Muscle layer of colon (tissue), 2 donors: ENCODE data around the gene PDXDC1.
"Not testable (repeated sequence)": the region's sequence is repeated elsewhere in the genome, so short reads cannot be mapped to it uniquely, and the experiment has no call there.

Source experiments
- H3K27ac ChIP-seq: one replicate; pipeline ENCODE4 v1.7.0; 2013; ENCODE audit warnings: low read depth, mild to moderate bottlenecking, low read length, moderate library complexity
- H3K27me3 ChIP-seq, 2 donors: one replicate each; pipeline ENCODE4 v1.7.0; 2013; ENCODE audit warnings: low read length in 2 of 2, mild to moderate bottlenecking in 2 of 2; ENCODE audit not compliant: insufficient read depth in 2 of 2, control insufficient read depth in 1 of 2
- H3K36me3 ChIP-seq: one replicate; pipeline ENCODE4 v1.7.0; 2013; ENCODE audit warnings: mild to moderate bottlenecking, low read length; ENCODE audit not compliant: insufficient read depth
- H3K4me1 ChIP-seq: one replicate; pipeline ENCODE4 v1.7.0; 2013; ENCODE audit warnings: mild to moderate bottlenecking, low read length; ENCODE audit not compliant: insufficient read depth
- H3K4me3 ChIP-seq, 2 donors: one replicate each; pipeline ENCODE4 v1.7.0; 2013; ENCODE audit warnings: low read length in 2 of 2, low read depth in 1 of 2, mild to moderate bottlenecking in 1 of 2, moderate library complexity in 1 of 2
- H3K9ac ChIP-seq: one replicate; pipeline ENCODE4 v1.7.0; 2013; ENCODE audit warnings: low read length
- H3K9me3 ChIP-seq: one replicate; pipeline ENCODE4 v1.7.0; 2013; ENCODE audit warnings: mild to moderate bottlenecking, low read length
- donor health status: abdominal sarcoma.
- donor health status: Adenocarcinoma of cecum.

PDXDC1 gene

DNA sequence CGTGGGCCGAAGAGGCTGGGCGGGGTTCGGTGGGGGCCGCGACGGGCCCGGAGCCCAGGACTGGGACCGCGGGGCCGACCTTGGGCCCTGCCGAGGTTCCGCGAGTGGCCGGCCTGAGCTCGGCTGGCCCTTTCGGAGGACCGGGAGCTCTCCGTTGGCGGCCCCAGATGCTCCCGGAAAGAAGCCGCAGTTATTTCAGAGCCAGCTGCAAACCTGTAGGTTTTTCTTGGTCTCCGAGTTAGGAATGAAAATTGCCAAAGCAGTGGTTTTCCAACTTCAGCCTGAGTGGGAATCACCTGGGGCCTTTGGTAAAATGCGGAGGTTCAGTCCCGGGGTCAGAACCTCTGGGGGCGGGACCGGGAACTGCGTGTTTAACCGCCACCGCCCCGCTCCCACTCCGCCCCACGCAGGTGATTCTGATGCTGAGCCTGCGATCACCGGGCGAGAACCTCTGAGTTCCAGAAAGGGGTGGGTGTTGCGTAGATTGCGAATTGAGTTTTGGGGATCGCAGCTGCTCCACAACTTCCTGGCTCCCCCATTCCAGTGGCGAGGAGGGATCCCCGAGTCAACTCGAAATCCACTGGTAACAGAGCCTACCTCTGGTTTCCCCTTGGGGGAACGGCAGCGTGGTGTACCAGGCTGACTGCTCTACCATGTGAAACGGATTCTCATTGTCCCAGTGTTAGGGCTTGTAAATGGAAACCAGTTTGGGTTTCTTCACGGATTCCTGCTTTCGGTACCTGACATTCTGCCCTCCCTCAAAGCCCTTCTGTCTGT is 780 bp downstream of the PDXDC1 start:
- H3K27ac ChIP-seq, result peak overlapping the region; percentile 90
- H3K27me3 ChIP-seq, H3K4me1 ChIP-seq, H3K9me3 ChIP-seq, H3K36me3 ChIP-seq: not testable (repeated sequence)
- peak overlapping the region; percentile 57 to 98 for H3K4me3 ChIP-seq
- H3K9ac ChIP-seq, result peak overlapping the region; percentile 71

GRCh38 chr16:14976971-14977736 is 2.3 kb downstream of the PDXDC1 start:
- not testable (repeated sequence) for H3K36me3 ChIP-seq, H3K4me3 ChIP-seq, H3K9ac ChIP-seq, H3K27ac ChIP-seq, H3K9me3 ChIP-seq, H3K27me3 ChIP-seq, H3K4me1 ChIP-seq

GRCh38 chr16:14978281-14978680 is 3.5 kb downstream of the PDXDC1 start:
- not testable (repeated sequence) for H3K36me3 ChIP-seq

GRCh38 chr16:14978908-14979307 is 4.1 kb downstream of the PDXDC1 start:
- H3K36me3 ChIP-seq, H3K4me3 ChIP-seq, H3K27ac ChIP-seq, H3K4me1 ChIP-seq, H3K27me3 ChIP-seq, H3K9ac ChIP-seq, H3K9me3 ChIP-seq: not testable (repeated sequence)

More at GRCh38 chr16:14978281-14978680, 3.5 kb downstream of the PDXDC1 start:
- H3K9me3 ChIP-seq, H3K9ac ChIP-seq, H3K27me3 ChIP-seq, H3K4me3 ChIP-seq, H3K27ac ChIP-seq, H3K4me1 ChIP-seq: not testable (repeated sequence)

- not testable (repeated sequence) for H3K9me3 ChIP-seq, H3K27me3 ChIP-seq, H3K36me3 ChIP-seq, H3K4me1 ChIP-seq, H3K4me3 ChIP-seq, H3K27ac ChIP-seq, H3K9ac ChIP-seq
These were observed 6.4 kb downstream of the PDXDC1 start for GRCh38 chr16:14981234-14981633.

DNA sequence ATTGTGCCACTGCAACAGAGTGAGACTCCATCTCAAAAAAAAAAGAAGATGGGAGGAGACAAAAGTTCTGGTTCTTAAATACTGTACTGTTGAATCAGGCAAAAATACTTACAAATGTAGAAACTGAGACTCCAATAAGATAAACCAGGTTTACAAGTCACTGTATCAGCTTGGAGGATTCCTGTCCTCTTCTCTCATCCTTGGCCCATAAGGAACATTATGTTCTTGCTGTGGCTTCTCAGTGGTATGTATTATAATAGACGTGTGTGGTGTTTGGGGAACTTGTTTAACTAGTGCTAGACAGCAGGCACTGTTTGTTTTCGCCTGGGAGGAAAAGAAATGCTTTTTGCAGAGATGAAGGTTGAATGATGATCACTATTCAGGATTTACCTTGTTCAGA is 7.7 kb downstream of the PDXDC1 start:
- not testable (repeated sequence) for H3K9ac ChIP-seq, H3K4me1 ChIP-seq, H3K27me3 ChIP-seq, H3K4me3 ChIP-seq, H3K27ac ChIP-seq, H3K36me3 ChIP-seq, H3K9me3 ChIP-seq

DNA sequence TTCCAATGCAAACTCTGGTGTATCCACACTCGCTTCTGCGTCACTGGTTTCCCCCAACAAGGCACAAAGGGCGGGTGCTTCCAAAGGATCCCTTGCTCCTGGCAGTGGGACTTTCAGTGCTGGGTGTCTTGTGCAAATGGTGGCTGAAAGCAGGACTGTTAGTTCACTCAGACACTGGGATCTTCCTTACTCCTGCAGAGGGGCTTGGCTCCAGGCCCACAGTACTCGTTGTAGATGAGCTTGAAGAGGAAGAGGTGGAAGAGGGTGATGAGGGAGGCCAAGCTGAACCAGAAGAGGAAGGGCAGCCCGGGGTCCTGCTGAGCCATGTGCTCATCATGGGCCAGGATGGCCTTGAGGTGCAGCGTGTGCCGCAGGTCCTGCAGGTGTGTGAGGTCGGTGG is 13.3 kb downstream of the PDXDC1 start:
- H3K36me3 ChIP-seq, H3K4me3 ChIP-seq, H3K27ac ChIP-seq, H3K4me1 ChIP-seq, H3K9me3 ChIP-seq, H3K9ac ChIP-seq, H3K27me3 ChIP-seq: not testable (repeated sequence)

- H3K9me3 ChIP-seq, H3K4me1 ChIP-seq, H3K27ac ChIP-seq, H3K36me3 ChIP-seq, H3K4me3 ChIP-seq, H3K27me3 ChIP-seq, H3K9ac ChIP-seq: not testable (repeated sequence)
These were observed 13.9 kb downstream of the PDXDC1 start for GRCh38 chr16:14988661-14989191.

GRCh38 chr16:14989291-14990281 is 14.8 kb downstream of the PDXDC1 start:
- H3K4me1 ChIP-seq, H3K9me3 ChIP-seq, H3K27ac ChIP-seq, H3K36me3 ChIP-seq, H3K9ac ChIP-seq, H3K27me3 ChIP-seq, H3K4me3 ChIP-seq: not testable (repeated sequence)

DNA sequence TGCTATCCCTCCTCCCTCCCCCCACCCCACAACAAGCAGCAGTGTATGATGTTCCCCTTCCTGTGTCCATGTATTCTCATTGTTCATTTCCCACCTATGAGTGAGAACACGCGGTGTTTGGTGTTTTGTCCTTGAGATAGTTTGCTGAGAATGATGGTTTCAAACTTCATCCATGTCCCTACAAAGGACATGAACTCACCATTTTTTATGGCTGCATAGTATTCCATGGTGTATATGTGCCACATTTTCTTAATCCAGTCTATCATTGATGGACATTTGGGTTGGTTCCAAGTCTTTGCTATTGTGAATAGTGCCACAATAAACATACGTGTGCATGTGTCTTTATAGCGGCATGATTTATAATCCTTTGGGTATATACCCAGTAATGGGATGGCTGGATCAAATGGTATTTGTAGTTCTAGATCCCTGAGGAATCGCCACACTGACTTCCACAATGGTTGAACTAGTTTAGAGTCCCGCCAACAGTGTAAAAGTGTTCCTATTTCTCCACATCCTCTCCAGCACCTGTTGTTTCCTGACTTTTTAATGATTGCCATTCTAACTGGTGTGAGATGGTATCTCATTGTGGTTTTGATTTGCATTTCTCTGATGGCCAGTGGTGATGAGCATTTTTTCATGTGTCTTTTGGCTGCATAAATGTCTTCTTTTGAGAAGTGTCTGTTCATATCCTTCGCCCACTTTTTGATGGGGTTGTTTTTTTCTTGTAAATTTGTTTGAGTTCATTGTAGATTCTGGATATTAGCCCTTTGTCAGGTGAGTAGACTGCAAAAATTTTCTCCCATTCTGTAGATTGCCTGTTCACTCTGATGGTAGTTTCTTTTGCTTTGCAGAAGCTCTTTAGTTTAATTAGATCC is 18.7 kb downstream of the PDXDC1 start:
- H3K27me3 ChIP-seq, H3K4me3 ChIP-seq, H3K4me1 ChIP-seq, H3K9me3 ChIP-seq, H3K27ac ChIP-seq, H3K9ac ChIP-seq, H3K36me3 ChIP-seq: not testable (repeated sequence)
